Measurements from ENCODE around the gene DNAH1. TPM values are rescaled to one million over a fixed set of nuclear protein-coding genes. Genes with fewer than 3 reads are reported as not detected.

Gene DNAH1
- total RNA-seq, 1 experiment from 2014 or later: 5.5 TPM

DNA sequence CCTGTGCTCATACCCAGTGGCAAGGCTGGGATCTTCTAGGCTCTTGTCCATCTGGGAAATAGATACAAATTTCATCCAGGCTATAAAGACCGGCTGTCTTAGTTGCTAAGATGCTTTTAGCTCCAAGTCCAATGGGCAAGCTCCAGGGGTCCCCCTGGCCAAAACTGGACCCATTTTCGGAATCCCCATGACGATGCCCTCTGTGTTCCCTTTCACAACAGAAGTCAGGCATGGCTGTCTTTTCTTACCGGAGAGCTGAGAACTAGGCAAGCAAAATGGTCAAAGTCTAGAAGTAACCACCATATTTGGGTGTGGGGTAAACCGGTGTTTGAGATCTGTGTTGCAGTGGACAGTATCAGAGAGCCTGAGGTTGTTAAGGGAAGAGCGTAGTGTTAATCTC, 27.4 kb upstream of the DNAH1 start:
- BruUV-seq (replicated peaks): no TSS peak
- ChIA-PET RAD21 (ENCODE audit: low non-redundant PET in 1 of 2, low total read pairs in 2 of 2, uncharacterized antibody in 2 of 2, unreplicated experiment in 2 of 2) (interaction anchor here in 1 of 2 experiments (0.6 kb wide), 1 partner anchor 52 kb away, joined by 3 read pairs; no protein-coding TSS in a partner anchor), CTCF (interaction anchor here (0.8 to 1.3 kb wide), 3 partner anchors 10 to 288 kb away, joined by 3 read pairs; partner anchors contain the start of gene WDR82), POLR2A (interaction anchor here (1.4 to 1.5 kb wide), 2 partner anchors 10 to 48 kb away, joined by 3 read pairs; partner anchors contain the start of gene WDR82)
- Histone ChIP-seq H3K79me2 (ENCODE audit: insufficient read depth, low read length) (peaks cover 12% of the 10 kb centered on the region), H3K4me2 (ENCODE audit: low read length) (peak overlapping the region; percentile 91), H3K9me2 (ENCODE audit: insufficient read depth) (no peaks in the 10 kb centered on the region), H2AFZ (ENCODE audit: low read depth, low read length, poor library complexity, severe bottlenecking) (no peak overlapping the region), H3K4me1 (ENCODE audit: control insufficient read depth in 1 of 2, insufficient read depth in 2 of 2, low read length in 2 of 2) (peaks cover 7 to 14% of the 10 kb centered on the region in 2 experiments), H3K27me3 (ENCODE audit: insufficient read depth, low read length) (no peaks in the 10 kb centered on the region), H3K9ac (ENCODE audit: low read length) (peak overlapping the region; percentile 89), H4K20me1 (ENCODE audit: insufficient read depth) (no peaks in the 10 kb centered on the region), H3K4me3 (replicated peaks in 1 of 2; ENCODE audit: low read depth in 1 of 2, low read length in 2 of 2) (peak overlapping the region; percentile 75 to 89), H3K9me3 (ENCODE audit: control insufficient read depth in 1 of 2, insufficient read depth in 1 of 2, low read depth in 1 of 2, low read length in 2 of 2) (no peaks in the 10 kb centered on the region), H3K27ac (ENCODE audit: low read depth, low read length) (peak overlapping the region; percentile 98), H3K36me3 (ENCODE audit: control insufficient read depth in 1 of 2, insufficient read depth in 2 of 2, low read length in 2 of 2) (0 out of 4 replicates have a peak, but pooled peaks cover 0 to 8% of the 10 kb centered on the region in 2 experiments)
- ATAC-seq (no peak), DNase-seq (ENCODE audit: low read depth, low spot score) (no peak)
- TF ChIP-seq EZH2phosphoT487 (IDR thresholded peaks at IDR 0.05; ENCODE audit: borderline replicate concordance) (no peak), ELF1 (IDR thresholded peaks at IDR 0.05; ENCODE audit: borderline replicate concordance, low read depth) (no peak), TCF7L2 (IDR thresholded peaks at IDR 0.05; ENCODE audit: borderline replicate concordance, extremely low read depth, insufficient read depth, insufficient read length) (no peak), CBX3 (IDR thresholded peaks at IDR 0.05; ENCODE audit: low read depth) (no peak), REST (IDR thresholded peaks at IDR 0.05; ENCODE audit: low read depth) (no peak), CEBPB (IDR thresholded peaks at IDR 0.05; ENCODE audit: low read depth) (no peak), ZFX (IDR thresholded peaks at IDR 0.05) (no peak), YY1 (IDR thresholded peaks at IDR 0.05; ENCODE audit: extremely low read depth, insufficient replicate concordance, low read depth, low read length) (no peak)
- TF ChIP-seq, protein P1, sequence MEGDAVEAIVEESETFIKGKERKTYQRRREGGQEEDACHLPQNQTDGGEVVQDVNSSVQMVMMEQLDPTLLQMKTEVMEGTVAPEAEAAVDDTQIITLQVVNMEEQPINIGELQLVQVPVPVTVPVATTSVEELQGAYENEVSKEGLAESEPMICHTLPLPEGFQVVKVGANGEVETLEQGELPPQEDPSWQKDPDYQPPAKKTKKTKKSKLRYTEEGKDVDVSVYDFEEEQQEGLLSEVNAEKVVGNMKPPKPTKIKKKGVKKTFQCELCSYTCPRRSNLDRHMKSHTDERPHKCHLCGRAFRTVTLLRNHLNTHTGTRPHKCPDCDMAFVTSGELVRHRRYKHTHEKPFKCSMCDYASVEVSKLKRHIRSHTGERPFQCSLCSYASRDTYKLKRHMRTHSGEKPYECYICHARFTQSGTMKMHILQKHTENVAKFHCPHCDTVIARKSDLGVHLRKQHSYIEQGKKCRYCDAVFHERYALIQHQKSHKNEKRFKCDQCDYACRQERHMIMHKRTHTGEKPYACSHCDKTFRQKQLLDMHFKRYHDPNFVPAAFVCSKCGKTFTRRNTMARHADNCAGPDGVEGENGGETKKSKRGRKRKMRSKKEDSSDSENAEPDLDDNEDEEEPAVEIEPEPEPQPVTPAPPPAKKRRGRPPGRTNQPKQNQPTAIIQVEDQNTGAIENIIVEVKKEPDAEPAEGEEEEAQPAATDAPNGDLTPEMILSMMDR (IDR thresholded peaks at IDR 0.05 in 2 of 3, conservative IDR thresholded peaks at IDR 0.05 in 1 of 3; ENCODE audit: borderline replicate concordance in 1 of 3, insufficient read depth in 1 of 3, low read depth in 2 of 3, low read length in 2 of 3): no peak
- TF ChIP-seq, protein P2, sequence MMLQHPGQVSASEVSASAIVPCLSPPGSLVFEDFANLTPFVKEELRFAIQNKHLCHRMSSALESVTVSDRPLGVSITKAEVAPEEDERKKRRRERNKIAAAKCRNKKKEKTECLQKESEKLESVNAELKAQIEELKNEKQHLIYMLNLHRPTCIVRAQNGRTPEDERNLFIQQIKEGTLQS (IDR thresholded peaks at IDR 0.05): no peak
- intact Hi-C loops (cut with micrococcal nuclease): no loop called here
